Measurements from ENCODE around the gene MESD.

GRCh38 chr15:81030301-81030750 is 40.7 kb upstream of the MESD start:
- no peak for TF ChIP-seq CTCF (IDR thresholded peaks at IDR 0.05)
- no peak for TF ChIP-seq POLR2A (IDR thresholded peaks at IDR 0.05)
- TF ChIP-seq POLR2AphosphoS5 (IDR thresholded peaks at IDR 0.05): no peak
